Fibroblast of skin of abdomen (primary cell): ENCODE data around the gene DNER.
A peak's percentile ranks its signal among the peaks of the same experiment; 100 is the strongest.

Source experiments
- DNase-seq: peaks from one replicate; pipeline ENCODE4 v3.0.0-alpha.2; 2013

DNER gene

DNA sequence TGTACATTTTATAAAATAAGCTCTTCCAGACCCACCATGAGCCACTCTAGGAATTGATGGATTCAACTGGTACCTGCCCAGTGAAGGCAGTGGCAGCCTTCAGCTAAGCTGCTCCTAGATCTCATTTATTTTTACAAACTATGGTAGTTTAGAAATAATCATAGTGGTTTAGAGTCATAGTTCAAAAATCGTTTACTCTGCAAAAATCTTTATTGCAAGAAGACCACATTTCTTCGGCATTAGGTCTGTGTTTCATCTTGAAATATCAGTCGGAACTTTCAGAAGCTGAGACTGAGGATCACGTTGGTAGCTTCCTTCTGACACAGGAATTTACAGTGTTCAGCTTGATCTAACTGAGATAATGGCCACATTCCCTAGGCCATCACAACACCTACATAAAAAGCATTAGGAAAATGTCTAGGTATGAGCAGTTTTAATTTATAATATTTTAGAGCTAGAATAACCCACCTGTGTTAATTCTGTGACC, 237.0 kb downstream of the DNER start:
- no peak for DNase-seq

DNA sequence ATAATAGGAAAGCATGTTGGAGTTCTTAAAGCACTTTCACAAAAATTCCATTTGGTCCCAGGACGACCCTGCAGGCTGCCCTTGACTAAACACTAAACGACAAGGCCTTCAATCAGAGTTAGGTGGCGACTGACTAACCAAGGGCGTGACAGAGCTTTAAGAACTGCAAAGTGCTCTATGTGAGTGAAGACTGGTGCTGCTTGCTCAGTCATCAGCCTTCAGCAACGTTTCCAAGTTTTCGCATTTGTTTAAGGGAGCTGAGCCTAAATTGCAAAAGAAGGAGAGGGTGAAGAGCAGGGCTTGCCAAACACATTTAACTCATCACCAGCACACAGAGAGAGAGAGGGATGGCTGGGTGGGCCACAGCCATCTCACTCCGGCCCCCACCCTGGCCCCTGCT, 238.6 kb downstream of the DNER start:
- no peak for DNase-seq

DNA sequence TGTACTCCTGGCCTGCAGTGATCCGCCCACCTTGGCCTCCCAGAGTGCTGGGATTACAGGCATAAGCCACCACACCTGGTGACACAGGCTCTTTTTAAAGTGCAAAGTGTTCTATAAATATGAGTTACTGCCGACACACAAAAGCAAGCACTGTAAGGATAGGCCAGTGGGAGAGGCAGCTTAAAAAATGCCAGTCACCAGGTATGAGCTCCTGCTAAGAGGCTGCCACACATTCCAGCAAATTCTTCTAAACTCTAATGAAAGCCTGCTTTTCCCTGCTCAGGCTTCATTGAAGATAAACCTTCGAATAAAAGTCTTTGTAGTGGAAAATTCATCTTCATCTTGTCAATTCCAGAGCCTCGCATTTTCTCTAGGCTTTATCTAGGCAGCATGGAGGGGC, 240.2 kb downstream of the DNER start:
- DNase-seq, result no peak

DNA sequence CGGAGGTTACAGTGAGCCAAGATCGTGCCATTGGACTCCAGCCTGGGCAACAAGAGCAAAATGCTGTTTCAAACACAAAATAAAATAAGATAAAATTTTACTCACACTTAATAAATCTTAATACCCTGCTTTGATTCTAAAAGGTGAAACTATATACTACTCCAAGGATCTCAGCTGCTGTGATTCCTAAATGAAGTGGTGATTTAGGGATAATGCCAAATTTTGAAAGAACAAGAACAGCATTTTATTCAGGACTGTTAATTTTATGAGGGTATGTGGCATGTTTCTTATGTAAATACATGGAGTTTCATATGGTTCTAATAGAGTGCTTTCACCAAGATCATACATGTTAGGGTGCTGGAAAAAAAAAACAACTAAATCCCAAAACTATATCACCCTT, 243.6 kb downstream of the DNER start:
- no peak for DNase-seq

DNA sequence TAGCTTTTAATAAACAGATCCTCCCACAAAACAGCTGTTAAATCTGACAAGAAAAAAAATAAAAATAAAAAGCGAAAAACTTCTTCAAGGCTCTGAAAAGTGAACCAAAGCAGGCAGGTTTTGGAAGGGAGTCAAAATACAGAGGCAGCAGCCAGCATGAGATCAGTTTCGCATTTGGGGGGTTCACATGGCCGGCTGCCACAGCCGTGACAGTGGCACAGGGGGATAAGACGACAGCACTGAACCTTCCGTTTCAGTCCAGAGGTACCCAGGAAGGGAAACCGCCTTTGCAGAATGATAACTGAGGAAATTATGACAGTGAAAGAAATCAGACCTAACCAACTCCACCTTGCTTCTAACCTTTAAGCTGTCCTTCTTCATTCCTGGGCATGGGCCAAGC, 246.6 kb downstream of the DNER start:
- DNase-seq, result no peak

DNA sequence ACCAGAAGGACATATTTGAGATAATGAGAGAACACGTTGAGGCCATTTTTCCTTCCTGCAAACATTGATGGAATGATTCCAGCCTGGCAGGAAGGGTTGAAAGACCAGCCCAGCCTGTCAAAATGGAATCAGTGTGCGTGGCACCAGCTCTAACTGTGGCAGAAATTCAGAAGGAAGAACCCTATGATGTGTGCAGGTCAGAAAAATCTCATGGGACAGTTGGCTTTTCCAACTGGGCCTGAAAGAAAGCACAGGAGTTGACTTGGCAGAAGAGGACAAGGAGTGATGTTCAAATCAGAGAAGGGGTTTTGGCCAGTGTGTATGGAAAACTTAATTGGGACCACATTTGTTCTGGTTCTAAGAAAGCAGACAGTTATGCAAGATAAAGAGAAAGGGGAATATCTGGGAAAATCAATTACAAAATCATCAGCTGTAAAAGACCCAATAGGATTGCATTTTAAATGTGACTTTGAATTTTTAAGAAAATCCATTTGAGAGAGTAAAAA, 250.5 kb downstream of the DNER start:
- DNase-seq, result no peak

DNA sequence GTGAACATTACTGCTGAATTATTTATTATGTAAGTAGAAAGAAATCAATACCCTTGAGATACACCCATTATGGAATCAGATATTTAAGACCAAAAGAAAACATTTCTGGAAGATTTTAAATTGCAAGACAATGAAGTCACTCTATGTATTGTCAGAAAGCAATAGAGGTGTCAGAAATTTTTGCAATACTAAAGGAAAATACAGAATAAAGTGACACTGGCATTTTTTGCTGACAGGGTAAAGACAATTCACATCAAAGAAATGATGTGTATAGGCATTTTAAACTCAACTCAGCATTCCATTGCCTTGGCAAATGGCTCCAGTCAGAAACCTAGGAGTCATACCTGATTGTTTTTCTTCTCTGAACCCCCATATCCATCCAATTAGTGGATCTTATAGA, 252.2 kb downstream of the DNER start:
- no peak for DNase-seq

DNA sequence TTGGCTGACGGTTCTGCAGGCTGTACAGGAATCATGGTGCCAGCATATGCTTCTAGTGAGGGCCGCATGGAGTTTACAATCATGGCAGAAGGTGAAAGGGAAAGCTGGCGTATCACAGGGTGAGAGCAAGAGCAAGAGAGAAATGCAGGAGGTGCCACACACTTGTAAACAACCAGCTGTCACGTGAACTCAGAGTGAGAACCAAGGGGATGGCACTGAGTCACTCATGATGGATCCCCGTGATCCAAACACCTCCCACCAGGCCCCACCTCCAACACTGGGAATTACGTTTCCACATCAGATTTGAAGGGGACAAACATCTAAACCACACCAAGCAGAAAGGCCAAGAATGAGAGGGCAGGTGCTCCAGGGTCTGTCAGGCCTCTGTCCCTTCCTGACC, 258.3 kb downstream of the DNER start:
- no peak for DNase-seq

DNA sequence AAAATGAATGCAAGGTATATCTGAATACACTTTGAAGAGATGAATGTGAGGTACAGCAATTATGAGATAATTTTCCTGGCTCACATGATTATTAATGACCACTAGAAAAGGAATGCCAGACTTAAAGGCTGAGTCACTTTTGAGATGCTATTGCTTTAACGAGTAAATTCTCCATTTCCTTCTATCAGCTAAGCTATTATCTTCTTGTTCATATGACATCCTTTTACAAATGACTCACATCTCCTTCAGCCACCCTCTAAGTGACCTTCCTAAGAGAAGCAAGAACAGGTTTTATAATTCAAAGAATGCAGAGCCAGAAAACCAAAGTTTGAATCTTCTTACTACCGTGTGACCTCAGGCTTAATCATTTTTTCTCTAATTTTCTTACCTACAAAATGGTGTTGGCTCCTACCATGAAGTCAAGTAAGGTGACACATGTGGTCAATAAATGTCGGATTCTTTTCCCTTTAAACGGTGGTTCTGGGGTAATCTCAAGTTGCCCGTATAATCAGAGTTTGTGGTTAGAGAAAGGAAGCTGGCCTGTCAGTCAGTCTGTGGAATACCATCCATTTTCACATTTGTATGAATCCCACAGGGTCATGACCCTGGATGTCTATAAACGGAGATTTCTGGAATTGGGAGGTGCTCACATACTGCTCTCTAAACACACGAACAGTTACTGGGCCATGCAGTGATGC, 259.3 kb downstream of the DNER start:
- peak; percentile 82 for DNase-seq

DNA sequence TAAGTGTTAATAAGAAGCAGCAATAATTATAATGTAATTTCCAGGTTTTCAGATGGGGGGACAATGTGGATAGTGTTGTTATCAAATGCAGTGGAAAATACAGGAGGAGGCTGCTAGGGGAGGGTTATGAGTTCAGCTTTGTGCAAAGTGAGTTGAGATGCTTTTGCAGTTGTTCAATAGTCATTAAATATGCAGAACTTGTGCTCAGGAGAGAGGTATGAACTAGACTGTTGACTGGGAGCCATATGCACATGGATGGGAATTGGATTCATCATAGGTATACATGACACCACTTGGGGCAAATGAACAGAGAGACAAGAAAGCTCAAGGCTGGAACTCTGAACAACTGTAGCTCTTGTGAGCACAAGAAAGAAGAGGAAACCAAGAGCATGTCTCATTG, 261.1 kb downstream of the DNER start:
- DNase-seq, result no peak

DNA sequence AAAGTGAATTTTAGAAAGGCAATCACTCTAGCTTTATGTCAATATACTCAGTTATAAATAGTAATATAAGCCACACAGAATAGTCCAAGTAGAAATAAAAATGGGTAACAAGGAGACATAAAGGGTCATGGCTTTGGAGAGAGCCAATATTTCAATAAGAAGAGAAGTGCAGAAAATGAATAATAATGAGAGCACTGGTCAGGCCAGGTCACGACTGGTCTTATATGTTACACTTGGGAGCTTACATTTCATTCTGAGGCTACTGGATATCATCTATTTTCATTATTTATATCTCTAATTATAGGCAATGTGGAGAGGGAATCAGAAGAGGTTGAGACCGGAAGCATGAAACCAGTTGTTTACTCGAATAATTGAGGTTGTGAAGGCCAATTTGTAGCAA, 262.5 kb downstream of the DNER start:
- no peak for DNase-seq

DNA sequence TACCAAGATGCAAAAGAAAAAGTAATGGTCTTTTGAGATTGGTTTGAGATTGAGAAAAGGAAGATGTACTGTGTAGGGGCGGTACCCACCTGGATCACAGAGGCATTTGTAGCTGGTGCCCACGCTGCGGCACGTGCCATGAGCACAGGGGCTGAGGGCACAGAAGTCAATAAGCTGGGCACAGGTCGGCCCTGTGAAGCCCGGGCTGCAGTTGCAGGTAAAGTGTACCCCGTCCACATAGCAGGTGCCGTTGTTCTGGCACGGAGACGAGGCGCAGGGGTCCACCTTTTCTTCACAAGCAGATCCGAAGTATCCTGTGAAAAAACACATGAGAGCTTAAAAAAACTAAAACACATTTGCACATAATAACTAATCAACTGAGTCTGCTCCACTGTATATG, 267.1 kb downstream of the DNER start:
- DNase-seq, result no peak

DNA sequence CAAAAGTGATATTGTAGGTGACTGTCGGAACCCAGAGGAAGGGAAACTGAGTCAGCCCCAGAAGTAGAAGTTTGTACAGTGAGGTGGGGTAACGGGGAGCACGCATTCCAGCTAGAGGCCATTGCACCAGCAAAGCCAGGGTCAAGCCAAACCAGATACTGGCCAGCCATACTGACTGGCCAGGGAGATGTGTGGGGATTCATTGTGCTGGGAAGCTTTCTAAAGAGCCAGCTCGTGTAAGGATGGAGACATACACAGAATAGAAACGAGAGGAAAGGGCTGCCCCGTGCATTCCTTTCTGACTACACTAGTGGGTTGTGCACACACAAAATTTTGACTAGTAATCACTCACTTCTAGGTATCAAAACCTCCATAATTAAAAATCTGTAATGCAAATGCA, 268.0 kb downstream of the DNER start:
- DNase-seq, result no peak

DNA sequence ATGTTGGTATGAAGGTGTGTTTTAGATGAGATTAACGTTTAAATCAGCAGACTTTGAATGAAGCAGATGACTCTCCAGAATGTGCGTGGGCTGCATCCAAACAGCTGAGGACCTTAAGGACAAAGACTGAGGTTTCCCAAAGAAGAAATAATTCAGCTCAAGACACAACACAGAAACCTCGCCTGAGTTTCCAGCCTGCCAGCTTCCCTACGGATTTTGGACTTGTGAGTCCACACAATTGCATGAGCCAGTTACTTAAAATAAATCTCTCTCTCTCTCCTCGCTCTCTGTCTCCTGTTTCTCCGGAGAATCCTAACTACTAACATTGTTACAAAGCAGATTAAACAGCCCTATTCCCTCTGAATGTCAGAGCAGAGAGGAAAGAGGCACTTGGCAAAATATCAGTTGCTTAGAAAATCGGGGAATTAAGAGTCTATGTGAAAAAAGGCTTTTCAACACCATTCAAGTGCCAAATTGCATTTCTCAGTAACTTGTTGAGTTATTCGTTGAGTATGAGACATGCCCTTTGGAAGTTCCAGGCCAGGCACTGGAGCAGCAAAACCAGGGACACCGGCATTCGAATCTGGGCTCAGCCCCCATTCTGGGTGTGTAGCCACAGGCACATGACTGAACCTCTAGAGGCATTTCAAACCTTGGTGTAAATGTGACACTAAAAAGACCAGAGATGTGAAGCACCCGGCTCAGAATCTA, 268.7 kb downstream of the DNER start:
- DNase-seq, result peak; percentile 19

DNA sequence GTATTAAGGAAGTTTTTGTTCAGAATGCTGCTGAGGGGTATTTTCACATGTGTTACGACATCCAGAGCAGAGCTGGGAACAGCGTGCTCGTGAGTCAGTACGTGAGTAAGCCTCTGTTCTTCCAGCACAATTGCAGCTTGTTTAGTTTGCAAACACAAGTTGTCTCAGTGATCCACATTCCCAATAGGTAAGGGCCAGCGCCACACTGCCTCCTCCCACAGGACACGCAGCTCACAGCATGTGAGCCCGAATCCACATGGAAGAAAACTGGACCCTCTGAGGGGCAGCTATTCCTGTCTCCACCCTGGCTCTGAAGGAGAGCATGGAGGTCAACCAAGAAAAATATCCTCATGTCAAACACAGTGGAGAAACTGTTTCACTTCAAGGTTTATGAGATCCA, 269.3 kb downstream of the DNER start:
- peak; percentile 83 for DNase-seq

DNA sequence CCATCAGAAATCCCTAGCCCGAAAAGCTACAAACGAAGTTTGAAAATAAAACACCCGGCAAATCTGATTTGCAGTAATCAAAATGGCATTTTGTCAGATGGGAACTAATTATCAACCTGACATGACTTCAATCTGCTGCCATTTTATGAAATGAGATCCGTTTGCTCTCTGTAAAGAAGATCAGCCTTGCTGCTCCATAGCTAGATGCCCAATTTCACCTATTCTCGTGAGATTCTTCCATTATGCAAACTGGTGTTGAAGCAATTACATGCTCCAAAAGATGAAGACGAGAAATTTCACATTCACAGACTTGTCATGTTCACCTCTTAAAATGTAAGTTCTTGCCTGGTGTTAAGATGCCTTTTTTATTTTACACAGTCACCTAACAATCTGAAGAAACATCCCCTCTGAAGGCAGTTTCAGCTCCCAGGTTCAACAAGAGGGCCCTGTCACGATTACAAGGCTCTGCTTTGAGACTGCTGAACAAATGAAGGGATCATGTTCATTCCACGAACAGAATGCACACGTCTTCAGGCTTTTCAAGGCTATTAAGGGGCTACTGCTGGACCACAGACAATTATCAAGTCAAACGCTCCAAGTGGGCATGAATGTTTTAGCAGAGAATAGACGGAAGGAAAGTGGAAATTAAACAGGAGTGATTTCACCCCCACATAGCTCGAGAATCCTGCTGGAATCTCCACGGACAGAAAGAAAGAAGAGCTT, 270.6 kb downstream of the DNER start:
- DNase-seq, result no peak

DNA sequence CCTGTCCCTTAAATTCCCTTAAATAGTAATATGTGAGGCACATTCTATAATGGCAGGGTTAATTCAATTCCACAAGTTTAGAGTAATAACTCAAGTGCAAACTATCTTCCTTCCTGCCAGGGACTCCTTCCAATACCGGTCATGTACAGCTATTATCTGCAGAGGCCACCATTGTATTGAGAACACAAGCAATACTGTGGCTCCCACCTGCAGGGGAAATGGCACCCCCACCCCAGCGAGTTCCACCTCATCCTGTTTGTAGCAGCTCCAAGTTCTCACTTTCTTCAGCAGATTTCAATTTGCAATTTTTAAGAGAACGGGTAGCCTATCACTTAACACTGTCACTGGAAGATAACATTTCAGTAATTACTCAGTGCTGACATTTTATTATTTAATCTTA, 271.2 kb downstream of the DNER start:
- no peak for DNase-seq

DNA sequence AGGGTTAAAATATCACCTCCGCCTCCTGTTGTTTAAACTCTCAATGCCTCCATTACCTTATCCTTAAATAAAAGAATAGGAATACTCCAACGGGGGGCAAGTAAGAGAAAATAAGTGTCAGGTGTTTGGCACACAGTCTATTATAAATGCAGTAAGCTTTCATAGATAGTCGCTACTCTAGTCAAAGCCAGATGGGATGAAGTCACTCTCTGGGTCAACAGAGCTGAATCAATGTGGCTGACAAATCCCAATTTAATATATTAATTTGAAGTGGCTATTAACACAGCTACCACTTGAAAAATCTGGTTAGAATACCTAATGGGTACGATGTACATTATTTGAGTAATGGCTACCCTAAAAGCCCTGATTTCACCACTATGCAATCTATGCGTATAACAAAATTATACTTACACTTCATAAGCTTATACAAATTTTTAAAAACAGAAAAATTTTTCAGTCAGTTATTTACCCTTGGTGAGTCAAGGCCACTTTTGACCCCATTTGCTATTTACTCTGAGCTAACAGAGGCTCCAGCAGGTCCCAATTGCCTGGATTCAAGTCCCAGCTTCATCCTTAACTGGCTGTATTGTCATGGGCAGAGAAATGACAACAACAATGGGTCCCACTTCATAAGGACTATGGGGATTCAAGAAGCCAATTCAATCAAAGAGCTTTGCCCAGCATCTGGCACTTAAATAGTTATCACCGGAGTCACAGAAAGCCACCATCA, 275.8 kb downstream of the DNER start:
- DNase-seq, result no peak

DNA sequence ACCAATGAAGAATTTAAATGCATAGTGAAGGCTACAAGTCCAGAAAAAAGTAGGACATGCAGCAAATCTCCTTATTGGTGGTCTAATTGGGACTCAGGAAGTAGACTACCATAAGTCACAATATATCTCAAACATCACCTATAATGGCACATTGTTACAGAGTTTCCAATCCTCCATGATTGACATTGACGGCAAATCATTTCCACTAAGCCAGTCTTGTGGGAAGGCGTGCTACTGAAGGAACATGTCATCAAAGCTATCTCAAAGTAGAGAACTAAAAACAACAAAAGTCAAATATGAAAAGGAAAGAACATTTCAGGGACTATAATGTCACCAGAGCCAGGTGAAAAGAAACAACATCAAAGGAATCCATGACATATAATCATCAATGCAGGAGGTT, 276.9 kb downstream of the DNER start:
- DNase-seq, result no peak

DNA sequence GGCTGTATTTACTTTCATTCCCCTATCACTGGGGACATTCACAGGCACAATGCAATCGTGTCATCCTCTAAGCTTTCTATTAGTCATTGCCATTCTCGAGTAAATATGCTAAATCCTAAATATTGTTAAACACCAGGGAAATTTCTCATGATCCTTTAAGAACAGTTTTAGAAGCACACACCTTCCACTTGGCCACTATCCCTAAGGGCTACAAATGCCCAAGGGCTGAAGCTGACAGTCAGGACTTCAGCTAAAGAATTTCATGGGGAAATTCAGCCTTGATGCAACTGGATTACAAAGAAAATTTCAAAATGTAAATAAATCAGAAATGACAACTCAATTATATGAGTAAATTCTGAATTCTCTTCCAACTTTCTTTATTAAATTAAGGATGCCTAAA, 280.2 kb downstream of the DNER start:
- no peak for DNase-seq

DNA sequence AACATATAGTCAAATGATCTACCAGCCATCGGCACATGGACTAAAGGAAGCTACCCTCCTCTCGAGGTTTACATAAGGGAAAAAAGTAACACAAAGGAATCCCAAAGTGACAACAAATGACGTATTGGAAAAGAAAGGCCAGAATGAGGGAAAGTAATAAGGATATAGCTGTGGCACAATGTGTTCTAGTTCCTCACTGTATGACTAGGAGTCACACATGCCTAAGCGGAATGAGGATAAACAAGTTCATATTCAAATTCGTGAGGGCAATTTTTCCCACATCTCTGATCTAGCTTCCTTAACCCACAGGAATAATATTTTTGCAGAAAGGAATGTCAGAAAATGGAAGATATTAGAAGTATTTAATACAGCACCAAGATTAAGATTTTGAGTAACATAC, 281.0 kb downstream of the DNER start:
- DNase-seq, result no peak

DNA sequence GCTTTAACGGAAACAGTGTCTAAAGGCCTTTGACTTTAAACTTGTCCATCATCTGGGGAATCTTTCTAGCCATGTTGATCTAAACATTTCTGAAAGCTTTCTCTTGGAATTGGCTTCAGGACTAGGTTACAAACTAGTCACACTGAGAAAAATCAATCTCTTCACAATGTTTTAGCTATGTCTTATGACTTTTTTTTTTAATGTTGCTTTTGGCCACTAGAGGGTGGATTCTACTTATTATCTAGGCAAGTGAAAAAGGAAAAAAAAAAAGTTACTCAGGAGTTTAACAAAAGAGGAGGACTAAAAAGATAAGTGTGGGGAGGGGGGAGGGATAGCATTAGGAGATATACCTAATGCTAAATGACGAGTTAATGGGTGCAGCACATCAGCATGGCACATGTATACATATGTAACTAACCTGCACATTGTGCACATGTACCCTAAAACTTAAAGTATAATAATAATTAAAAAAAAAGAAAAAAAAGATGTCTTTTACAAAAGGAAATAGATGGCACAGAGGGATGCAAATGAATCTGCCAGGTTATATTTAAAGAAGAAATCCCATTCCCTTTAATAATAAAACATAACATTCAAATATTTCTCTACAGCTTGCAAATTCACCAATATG, 282.9 kb downstream of the DNER start:
- DNase-seq, result peak; percentile 60
